Thoracic aorta (tissue), 2 donors: Measurements from ENCODE around the gene FLRT2. TPM values are rescaled to one million over a fixed set of nuclear protein-coding genes. Genes with fewer than 3 reads are reported as not detected.

Experiments used
- ATAC-seq: fragments of 150-250 bp; one replicate; pipeline ENCODE4 v1.8.0; 2017; ENCODE audit warnings: low read depth; ENCODE audit not compliant: insufficient number of reproducible peaks, low FRiP score
- DNase-seq: peaks from one replicate; pipeline ENCODE4 v3.0.0-alpha.2; 2020; ENCODE audit warnings: low spot score
- H3K27ac ChIP-seq, 2 donors: fragments of 200-600 bp; sonication (generic); 1 replicate in 1 of 2; 2 replicates in 1 of 2; pipeline ENCODE4 v1.5.1; 2016; ENCODE audit warnings: mild to moderate bottlenecking in 2 of 2, moderate library complexity in 2 of 2
- H3K27me3 ChIP-seq: fragments of 200-600 bp; sonication (generic); replicated peaks from 2 replicates; pipeline ENCODE4 v1.6.0; 2016; ENCODE audit warnings: mild to moderate bottlenecking; ENCODE audit not compliant: insufficient read depth
- H3K36me3 ChIP-seq: fragments of 200-600 bp; sonication (generic); one replicate; pipeline ENCODE4 v1.5.1; 2016
- H3K4me1 ChIP-seq, 2 donors: fragments of 200-600 bp; sonication (generic); 1 replicate in 1 of 2; 2 replicates in 1 of 2; pipeline versions ENCODE4 v1.5.1 to v1.6.0; 2016; ENCODE audit warnings: low read depth in 2 of 2, mild to moderate bottlenecking in 1 of 2; ENCODE audit not compliant: control insufficient read depth in 1 of 2
- H3K4me3 ChIP-seq: fragments of 200-600 bp; sonication (generic); 2 replicates; pipeline ENCODE4 v1.5.1; 2016; ENCODE audit warnings: mild to moderate bottlenecking
- H3K9me3 ChIP-seq: fragments of 200-600 bp; sonication (generic); 2 replicates; pipeline ENCODE4 v1.5.1; 2016
- total RNA-seq, 2 donors: library from RNA; depleted of rRNA; stranded (reverse); fragments of >200 nt; gene quantifications; one replicate each; pipeline versions ENCODE4 v1.1.0 to v1.2.3, GENCODE V29; 2016
- TF ChIP-seq, protein P1 (sequence below): fragments of 200-600 bp; sonication (generic); IDR thresholded peaks from one replicate; pipeline ENCODE4 v1.5.1; 2019; ENCODE audit warnings: antibody characterized with exemption

Gene FLRT2
- total RNA-seq, 2 donors from 2014 or later: 20.1 to 45.4 TPM

DNA sequence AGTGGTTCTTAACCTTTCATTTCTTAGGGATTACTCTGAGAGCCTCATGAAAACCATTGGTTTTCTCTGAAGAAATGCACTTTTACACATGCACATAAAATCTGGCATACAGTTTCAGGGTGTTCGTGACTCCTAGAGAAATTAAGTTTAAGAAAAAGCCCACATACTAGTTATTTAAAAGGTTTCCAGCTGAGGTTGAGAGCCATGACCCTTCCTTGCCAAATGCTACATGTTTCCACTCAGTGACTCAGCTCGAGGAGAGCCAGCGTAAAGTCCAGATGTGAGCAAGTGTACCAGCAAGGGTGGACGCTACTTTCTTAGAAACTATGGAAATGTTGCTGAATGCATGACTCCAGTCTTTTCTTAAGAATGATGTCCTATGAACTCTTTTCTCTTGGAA is 42.7 kb upstream of the FLRT2 start:
- Histone ChIP-seq H3K36me3 (no peaks in the 10 kb centered on the region), H3K4me3 (no peak overlapping the region), H3K27me3 (no peaks in the 10 kb centered on the region), H3K9me3 (no peaks in the 10 kb centered on the region), H3K27ac (no peak overlapping the region), H3K4me1 (peaks cover 0 to 19% of the 10 kb centered on the region in 2 donors)
- no peak for ATAC-seq
- DNase-seq: peak; percentile 2
- TF ChIP-seq, protein P1, sequence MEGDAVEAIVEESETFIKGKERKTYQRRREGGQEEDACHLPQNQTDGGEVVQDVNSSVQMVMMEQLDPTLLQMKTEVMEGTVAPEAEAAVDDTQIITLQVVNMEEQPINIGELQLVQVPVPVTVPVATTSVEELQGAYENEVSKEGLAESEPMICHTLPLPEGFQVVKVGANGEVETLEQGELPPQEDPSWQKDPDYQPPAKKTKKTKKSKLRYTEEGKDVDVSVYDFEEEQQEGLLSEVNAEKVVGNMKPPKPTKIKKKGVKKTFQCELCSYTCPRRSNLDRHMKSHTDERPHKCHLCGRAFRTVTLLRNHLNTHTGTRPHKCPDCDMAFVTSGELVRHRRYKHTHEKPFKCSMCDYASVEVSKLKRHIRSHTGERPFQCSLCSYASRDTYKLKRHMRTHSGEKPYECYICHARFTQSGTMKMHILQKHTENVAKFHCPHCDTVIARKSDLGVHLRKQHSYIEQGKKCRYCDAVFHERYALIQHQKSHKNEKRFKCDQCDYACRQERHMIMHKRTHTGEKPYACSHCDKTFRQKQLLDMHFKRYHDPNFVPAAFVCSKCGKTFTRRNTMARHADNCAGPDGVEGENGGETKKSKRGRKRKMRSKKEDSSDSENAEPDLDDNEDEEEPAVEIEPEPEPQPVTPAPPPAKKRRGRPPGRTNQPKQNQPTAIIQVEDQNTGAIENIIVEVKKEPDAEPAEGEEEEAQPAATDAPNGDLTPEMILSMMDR: no peak

- ATAC-seq: no peak
- no peaks in the 10 kb centered on the region for H3K27me3 ChIP-seq
- H3K9me3 ChIP-seq: no peaks in the 10 kb centered on the region
- H3K27ac ChIP-seq: no peak overlapping the region
- no peak overlapping the region for H3K4me3 ChIP-seq
- H3K36me3 ChIP-seq: no peaks in the 10 kb centered on the region
- no peak for DNase-seq
- TF ChIP-seq, protein P1: no peak
- no peaks in the 10 kb centered on the region for H3K4me1 ChIP-seq
Measured at GRCh38 chr14:85501751-85502150, 28.2 kb upstream of the FLRT2 start.

DNA sequence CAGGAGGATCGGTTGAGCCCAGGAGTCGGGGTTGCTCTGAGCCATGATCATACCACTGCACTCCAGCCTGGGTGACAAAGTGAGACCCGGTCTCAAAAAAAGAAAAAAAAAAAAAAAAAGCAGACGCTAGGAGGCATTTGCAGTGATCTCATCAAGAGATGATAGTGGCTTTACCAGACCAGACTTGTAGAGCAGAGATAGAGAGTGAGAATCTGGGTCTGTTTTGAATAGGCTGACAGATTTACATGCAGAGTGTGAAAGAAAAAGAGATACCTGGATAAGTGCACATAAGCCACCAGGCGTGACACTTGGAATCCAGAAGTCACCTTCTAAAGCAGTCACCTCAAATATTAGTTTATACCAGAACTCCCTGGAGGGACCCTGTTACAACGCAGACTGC is 21.1 kb upstream of the FLRT2 start:
- H3K27me3 ChIP-seq: no peaks in the 10 kb centered on the region
- no peaks in the 10 kb centered on the region for H3K4me1 ChIP-seq
- no peaks in the 10 kb centered on the region for H3K9me3 ChIP-seq
- no peak for DNase-seq
- no peak overlapping the region for H3K27ac ChIP-seq
- TF ChIP-seq, protein P1: no peak
- no peak for ATAC-seq
- H3K4me3 ChIP-seq: no peak overlapping the region
- H3K36me3 ChIP-seq: no peaks in the 10 kb centered on the region

DNA sequence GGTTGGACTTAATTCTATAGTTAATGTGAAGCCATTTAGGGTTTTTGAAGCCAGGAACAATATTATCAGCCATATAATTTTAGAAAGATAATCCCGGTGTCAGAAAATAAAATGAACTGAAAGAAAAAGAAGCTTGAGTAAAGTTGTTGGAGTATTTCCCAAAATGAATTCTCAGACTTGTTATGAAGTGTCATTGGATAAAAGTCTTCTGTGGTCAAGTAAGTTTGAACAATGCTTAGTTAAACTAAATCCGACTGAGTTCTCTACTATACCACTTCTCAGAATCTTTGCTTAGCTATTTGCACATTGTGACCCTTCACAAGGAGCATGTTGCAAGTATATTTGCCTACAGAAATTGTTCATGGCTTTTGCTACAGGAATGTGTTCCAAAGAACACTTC is 17.5 kb upstream of the FLRT2 start:
- Histone ChIP-seq H3K27me3 (no peaks in the 10 kb centered on the region), H3K9me3 (no peaks in the 10 kb centered on the region), H3K27ac (no peak overlapping the region), H3K4me1 (no peaks in the 10 kb centered on the region), H3K36me3 (no peaks in the 10 kb centered on the region), H3K4me3 (no peak overlapping the region)
- TF ChIP-seq, protein P1: no peak
- DNase-seq (no peak), ATAC-seq (no peak)

- Histone ChIP-seq H3K4me1 (no peaks in the 10 kb centered on the region), H3K27ac (no peak overlapping the region), H3K9me3 (no peaks in the 10 kb centered on the region), H3K4me3 (no peak overlapping the region), H3K36me3 (no peaks in the 10 kb centered on the region), H3K27me3 (no peaks in the 10 kb centered on the region)
- no peak for DNase-seq
- TF ChIP-seq, protein P1: no peak
- ATAC-seq: no peak
Measured at GRCh38 chr14:85514487-85514886, 15.5 kb upstream of the FLRT2 start.
